GM12878 (cell line): ENCODE results near the gene FAM222A. TPM values are rescaled to one million over a fixed set of nuclear protein-coding genes. Genes with fewer than 3 reads are reported as not detected.

ENCODE experiments used
- ATF7 ChIP-seq: fragments of 450-650 bp; IDR thresholded peaks from 2 replicates; pipeline ENCODE4 v1.6.1; 2016; ENCODE audit warnings: low read depth, mild to moderate bottlenecking
- BACH1 ChIP-seq: fragments of 450-650 bp; IDR thresholded peaks from 2 replicates; pipeline ENCODE4 v1.6.1; 2017; ENCODE audit warnings: mild to moderate bottlenecking, borderline replicate concordance
- CBX3 ChIP-seq: fragments of 200-600 bp; sonication (generic); IDR thresholded peaks from 2 replicates; pipeline ENCODE4 v1.6.1; 2016; ENCODE audit warnings: low read depth, borderline replicate concordance
- EGR1 ChIP-seq, 2 experiments: IDR thresholded peaks; 1 replicate in 1 of 2; 2 replicates in 1 of 2; pipeline ENCODE4 v1.6.1; 2011 to 2012; ENCODE audit warnings: low read depth in 2 of 2, low read length in 2 of 2, borderline replicate concordance in 1 of 2, mild to moderate bottlenecking in 1 of 2, moderate library complexity in 1 of 2
- JUNB ChIP-seq: IDR thresholded peaks from 2 replicates; pipeline ENCODE4 v1.6.1; 2016; ENCODE audit warnings: antibody characterized with exemption, mild to moderate bottlenecking
- MYC ChIP-seq: IDR thresholded peaks from 2 replicates; pipeline ENCODE4 v1.6.1; 2011; ENCODE audit warnings: mild to moderate bottlenecking, low read length, moderate library complexity, inconsistent platforms; ENCODE audit not compliant: insufficient read depth, insufficient replicate concordance, insufficient read length, severe bottlenecking
- NR2C1 ChIP-seq: fragments of 450-650 bp; IDR thresholded peaks from 2 replicates; pipeline ENCODE4 v1.6.1; 2017; ENCODE audit warnings: antibody characterized with exemption, mild to moderate bottlenecking, moderate library complexity
- PRDM15 ChIP-seq: fragments of 450-650 bp; formaldehyde crosslinking; IDR thresholded peaks from 2 replicates; pipeline ENCODE4 v1.4.0; 2020; ENCODE audit warnings: mild to moderate bottlenecking, moderate library complexity
- SIN3A ChIP-seq: IDR thresholded peaks from 2 replicates; pipeline ENCODE4 v1.6.1; 2012; ENCODE audit warnings: low read depth, low read length, improper control_type of control experiment
- TCF7 ChIP-seq: IDR thresholded peaks from 2 replicates; pipeline ENCODE4 v1.6.1; 2014; ENCODE audit warnings: antibody characterized with exemption, borderline replicate concordance
- ZNF207 ChIP-seq: fragments of 450-650 bp; IDR thresholded peaks from 2 replicates; pipeline ENCODE4 v1.6.1; 2014; ENCODE audit warnings: antibody characterized with exemption, mild to moderate bottlenecking, borderline replicate concordance
- ZNF217 ChIP-seq: fragments of 450-650 bp; IDR thresholded peaks from 2 replicates; pipeline ENCODE4 v1.6.1; 2017; ENCODE audit warnings: antibody characterized with exemption, mild to moderate bottlenecking
- ZNF384 ChIP-seq: IDR thresholded peaks from 2 replicates; pipeline ENCODE4 v1.6.1; 2012; ENCODE audit warnings: low read depth, mild to moderate bottlenecking, low read length, improper control_type of control experiment, borderline replicate concordance
- polyA plus RNA-seq, 11 experiments: library from polyadenylated mRNA; depleted of rRNA in 4 of 11; unstranded in 6 of 11; stranded (reverse) in 5 of 11; fragments of >200 nt; fragmentation: Nextera tagmentation in 4 of 11; fragmentation: Illumina TruSeq in 1 of 11; extraction: Ambion mirVana in 4 of 11; extraction: Trizol in 1 of 11; gene quantifications; 1 replicate in 1 of 11; 2 replicates in 10 of 11; pipeline versions ENCODE4 v1.2.1 to v1.2.3, GENCODE V29; 2011 to 2016; ENCODE audit warnings: inconsistent platforms in 2 of 11, missing spikeins in 2 of 11, low read depth in 1 of 11
- total RNA-seq, 4 experiments: library from RNA; depleted of rRNA in 3 of 4; stranded (reverse); fragments of >200 nt in 3 of 4; fragmentation: Illumina TruSeq in 1 of 4; extraction: Trizol in 1 of 4; gene quantifications; 2 replicates each; pipeline versions ENCODE4 v1.2.1 to v1.2.3, GENCODE V29; 2013 to 2021

FAM222A gene
- total and polyA plus RNA-seq, 10 of the 15 experiments (the other 5 are each of a cell fraction or from before 2014, with no cell fraction given): 0.04 to 0.49 (median 0.14) TPM; not detected in 3

- TF ChIP-seq PRDM15 (CRISPR knock-in tag) (no peak), ZNF217 (no peak), ZNF207 (no peak), EGR1 (IDR thresholded peaks at IDR 0.05; ENCODE audit: borderline replicate concordance in 1 of 2, low read depth in 2 of 2, low read length in 2 of 2) (no peak), NR2C1 (no peak), ZNF384 (no peak), BACH1 (no peak), SIN3A (no peak), MYC (no peak), CBX3 (no peak), TCF7 (no peak), ATF7 (no peak), JUNB (no peak)
These were observed 95.4 kb downstream of the FAM222A start (continued) for GRCh38 chr12:109808876-109809646.
